ENCODE data around the gene DIRAS1.
"Not testable (repeated sequence)": the region's sequence is repeated elsewhere in the genome, so short reads cannot be mapped to it uniquely, and the experiment has no call there.

DIRAS1 gene

GRCh38 chr19:2715470-2716274, 5.5 kb downstream of the DIRAS1 start:
- in situ Hi-C loops (cut with HindIII; ENCODE audit: low sequenced_read_pairs) = no loop called here

GRCh38 chr19:2714531-2715269, 6.5 kb downstream of the DIRAS1 start:
- in situ Hi-C loops (cut with HindIII; ENCODE audit: low sequenced_read_pairs) = no loop called here

GRCh38 chr19:2714102-2714501, 7.1 kb downstream of the DIRAS1 start:
- in situ Hi-C loops (cut with HindIII; ENCODE audit: low sequenced_read_pairs) = not testable (repeated sequence)

- in situ Hi-C loops (cut with HindIII; ENCODE audit: low sequenced_read_pairs) = not testable (repeated sequence)
Measured at GRCh38 chr19:2713170-2713569, 8.0 kb downstream of the DIRAS1 start.

GRCh38 chr19:2711875-2712205, 9.3 kb downstream of the DIRAS1 start:
- in situ Hi-C loops (cut with HindIII; ENCODE audit: low sequenced_read_pairs) = no loop called here

- in situ Hi-C loops (cut with HindIII; ENCODE audit: low sequenced_read_pairs) = no loop called here
Measured at GRCh38 chr19:2711172-2711874, 9.8 kb downstream of the DIRAS1 start.

- in situ Hi-C loops (cut with HindIII; ENCODE audit: low sequenced_read_pairs) = no loop called here
Measured at GRCh38 chr19:2706251-2706650, 14.9 kb downstream of the DIRAS1 start.

- in situ Hi-C loops (cut with HindIII; ENCODE audit: low sequenced_read_pairs) = no loop called here
Measured at GRCh38 chr19:2703691-2704216, 17.4 kb downstream of the DIRAS1 start.

GRCh38 chr19:2703077-2703437, 18.1 kb downstream of the DIRAS1 start:
- in situ Hi-C loops (cut with HindIII; ENCODE audit: low sequenced_read_pairs) = no loop called here

- in situ Hi-C loops (cut with HindIII; ENCODE audit: low sequenced_read_pairs) = no loop called here
Measured at GRCh38 chr19:2702170-2703076, 18.7 kb downstream of the DIRAS1 start, which contains the start of gene GNG7. Gene GNG7 (minus strand): TSS chr19:2702694. CDS start chr19:2520688, 182,006 bp downstream.

GRCh38 chr19:2701361-2702169, 19.6 kb downstream of the DIRAS1 start:
- in situ Hi-C loops (cut with HindIII; ENCODE audit: low sequenced_read_pairs) = no loop called here

GRCh38 chr19:2700660-2701360, 20.4 kb downstream of the DIRAS1 start:
- in situ Hi-C loops (cut with HindIII; ENCODE audit: low sequenced_read_pairs) = no loop called here

GRCh38 chr19:2699413-2700140, 21.6 kb downstream of the DIRAS1 start:
- in situ Hi-C loops (cut with HindIII; ENCODE audit: low sequenced_read_pairs) = loop anchor here (5.0 to 25.0 kb wide), 3 partner anchors 38 to 163 kb away; partner anchors contain the start of gene ZNF556

GRCh38 chr19:2694196-2694595, 27.0 kb downstream of the DIRAS1 start:
- in situ Hi-C loops (cut with HindIII; ENCODE audit: low sequenced_read_pairs) = loop anchor here (25.0 kb wide), 1 partner anchor 168 kb away; the partner anchor contains the start of gene ZNF556

- in situ Hi-C loops (cut with HindIII; ENCODE audit: low sequenced_read_pairs) = loop anchor here (25.0 kb wide), 1 partner anchor 169 kb away; the partner anchor contains the start of gene ZNF556
Measured at GRCh38 chr19:2693492-2694160, 27.5 kb downstream of the DIRAS1 start.

GRCh38 chr19:2691951-2692350, 29.2 kb downstream of the DIRAS1 start:
- in situ Hi-C loops (cut with HindIII; ENCODE audit: low sequenced_read_pairs) = loop anchor here (25.0 kb wide), 1 partner anchor 170 kb away; the partner anchor contains the start of gene ZNF556

GRCh38 chr19:2690856-2691255, 30.3 kb downstream of the DIRAS1 start:
- in situ Hi-C loops (cut with HindIII; ENCODE audit: low sequenced_read_pairs) = loop anchor here (25.0 kb wide), 1 partner anchor 171 kb away; the partner anchor contains the start of gene ZNF556

Data from endothelial cell of hepatic sinusoid (primary cell).